ENCODE data around the gene ZSCAN22. TPM values are rescaled to one million over a fixed set of nuclear protein-coding genes. Genes with fewer than 3 reads are reported as not detected.

The ZSCAN22 gene
- total RNA-seq, 1 experiment from 2014 or later: 3.2 TPM

DNA sequence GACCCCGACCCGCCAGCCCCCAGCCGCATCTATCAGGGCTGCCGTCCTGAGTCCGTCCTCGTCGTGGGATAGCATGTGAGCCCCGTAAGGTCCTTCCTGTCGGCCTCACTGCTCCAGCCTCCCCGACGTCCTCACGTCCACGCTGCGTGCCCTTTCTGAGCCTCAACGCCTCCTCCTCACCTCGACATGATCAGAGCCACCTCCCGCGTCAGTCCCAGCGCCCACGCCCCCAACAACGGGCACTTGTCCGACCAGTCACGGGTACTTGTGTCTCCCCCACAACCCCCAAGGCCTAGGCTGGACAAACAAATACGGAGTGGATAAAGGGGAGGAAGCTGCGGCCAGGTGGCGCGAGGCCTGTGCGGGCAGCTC is 35.1 kb downstream of the ZSCAN22 start:
- H3K4me3 ChIP-seq (ENCODE audit: low read depth, low read length, poor library complexity, severe bottlenecking): peak overlapping the region; percentile 95
- H3K27me3 ChIP-seq (replicated peaks; ENCODE audit: insufficient read depth, low read depth, low read length, poor library complexity): no peaks in the 10 kb centered on the region
- TF ChIP-seq, protein P1, sequence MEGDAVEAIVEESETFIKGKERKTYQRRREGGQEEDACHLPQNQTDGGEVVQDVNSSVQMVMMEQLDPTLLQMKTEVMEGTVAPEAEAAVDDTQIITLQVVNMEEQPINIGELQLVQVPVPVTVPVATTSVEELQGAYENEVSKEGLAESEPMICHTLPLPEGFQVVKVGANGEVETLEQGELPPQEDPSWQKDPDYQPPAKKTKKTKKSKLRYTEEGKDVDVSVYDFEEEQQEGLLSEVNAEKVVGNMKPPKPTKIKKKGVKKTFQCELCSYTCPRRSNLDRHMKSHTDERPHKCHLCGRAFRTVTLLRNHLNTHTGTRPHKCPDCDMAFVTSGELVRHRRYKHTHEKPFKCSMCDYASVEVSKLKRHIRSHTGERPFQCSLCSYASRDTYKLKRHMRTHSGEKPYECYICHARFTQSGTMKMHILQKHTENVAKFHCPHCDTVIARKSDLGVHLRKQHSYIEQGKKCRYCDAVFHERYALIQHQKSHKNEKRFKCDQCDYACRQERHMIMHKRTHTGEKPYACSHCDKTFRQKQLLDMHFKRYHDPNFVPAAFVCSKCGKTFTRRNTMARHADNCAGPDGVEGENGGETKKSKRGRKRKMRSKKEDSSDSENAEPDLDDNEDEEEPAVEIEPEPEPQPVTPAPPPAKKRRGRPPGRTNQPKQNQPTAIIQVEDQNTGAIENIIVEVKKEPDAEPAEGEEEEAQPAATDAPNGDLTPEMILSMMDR (conservative IDR thresholded peaks at IDR 0.05; ENCODE audit: low read depth, low read length): no peak
- no peak for TF ChIP-seq EZH2 (IDR thresholded peaks at IDR 0.05; ENCODE audit: borderline replicate concordance, low read depth, low read length, poor library complexity, severe bottlenecking)
- ChIA-PET POLR2A (ENCODE audit: low non-redundant PET) (interaction anchor here (0.5 kb wide), 1 partner anchor 65 kb away, joined by 4 read pairs; no protein-coding TSS in a partner anchor), CTCF (interaction anchor here (1.0 kb wide), 1 partner anchor 14 kb away, joined by 3 read pairs; no protein-coding TSS in a partner anchor)
- peaks cover 6% of the 10 kb centered on the region for H3K4me1 ChIP-seq (ENCODE audit: insufficient read depth, low read length, poor library complexity, severe bottlenecking)
- intact Hi-C loops (cut with micrococcal nuclease; ENCODE audit: unreplicated experiment): no loop called here
- DNase-seq (ENCODE audit: low spot score): peak; percentile 58
- H3K36me3 ChIP-seq (ENCODE audit: insufficient read depth, low read length, poor library complexity, severe bottlenecking): no peaks in the 10 kb centered on the region
- BruUV-seq (replicated peaks): TSS peak; percentile 71
- H3K9me3 ChIP-seq (ENCODE audit: low read depth, low read length, poor library complexity, severe bottlenecking): no peaks in the 10 kb centered on the region
- H3K27ac ChIP-seq (ENCODE audit: low read depth, low read length, poor library complexity, severe bottlenecking): peak overlapping the region; percentile 96

DNA sequence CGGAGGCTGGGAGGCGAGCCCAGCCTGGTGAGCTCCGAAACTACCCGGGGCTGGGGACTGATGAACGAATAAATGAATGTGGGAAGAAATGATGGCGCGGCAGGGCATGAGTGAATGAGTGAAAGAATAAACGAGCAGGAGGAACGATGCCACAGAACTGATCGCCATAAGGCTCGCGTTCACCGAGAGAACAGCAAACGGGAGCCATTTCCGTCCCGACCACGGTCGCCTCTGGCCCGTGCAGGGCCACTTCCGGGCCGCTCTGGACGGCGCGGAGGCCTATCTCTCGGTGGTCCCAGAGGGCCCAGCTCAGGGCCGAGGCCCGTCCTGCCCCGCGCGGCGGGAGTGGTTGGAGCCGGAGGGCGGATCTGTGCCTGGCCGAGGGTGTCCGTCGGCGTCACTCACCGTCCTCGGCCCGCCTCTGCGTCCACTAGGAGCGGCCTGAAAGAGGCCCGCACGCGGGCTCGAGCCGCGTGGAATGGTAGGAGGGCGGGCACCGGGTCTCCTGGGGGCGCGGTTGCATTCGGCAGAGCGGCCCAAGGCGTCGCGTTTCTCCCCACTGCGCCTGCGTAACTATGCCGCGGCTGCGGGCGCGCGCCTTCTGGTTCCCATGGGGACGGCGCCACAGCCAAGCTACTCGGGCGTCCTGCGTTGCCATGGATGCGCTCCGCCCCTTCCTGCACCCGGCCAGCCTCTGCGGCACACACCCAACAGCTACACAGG is 35.6 kb downstream of the ZSCAN22 start, which contains the start of gene ZNF497:
Gene ZNF497 (minus strand): TSS at position 480 of the 723 bp plus-strand sequence. CDS start 5,116 bp downstream, outside the sequence.
- intact Hi-C loops (cut with micrococcal nuclease; ENCODE audit: unreplicated experiment): no loop called here
- Histone ChIP-seq H3K27me3 (replicated peaks; ENCODE audit: insufficient read depth, low read depth, low read length, poor library complexity) (no peaks in the 10 kb centered on the region), H3K4me1 (ENCODE audit: insufficient read depth, low read length, poor library complexity, severe bottlenecking) (peaks cover 6% of the 10 kb centered on the region), H3K9me3 (ENCODE audit: low read depth, low read length, poor library complexity, severe bottlenecking) (no peaks in the 10 kb centered on the region), H3K27ac (ENCODE audit: low read depth, low read length, poor library complexity, severe bottlenecking) (peak within 1 kb of the TSS; percentile 96), H3K36me3 (ENCODE audit: insufficient read depth, low read length, poor library complexity, severe bottlenecking) (no peaks in the 10 kb centered on the region), H3K4me3 (ENCODE audit: low read depth, low read length, poor library complexity, severe bottlenecking) (peak within 1 kb of the TSS; percentile 95)
- CTCF ChIA-PET: interaction anchor here (0.6 to 1.0 kb wide), 2 partner anchors 14 to 15 kb away, joined by 3 read pairs; no protein-coding TSS in a partner anchor
- BruUV-seq (replicated peaks): no TSS peak
- DNase-seq (ENCODE audit: low spot score): peak; percentile 98
- TF ChIP-seq, protein P1 (conservative IDR thresholded peaks at IDR 0.05; ENCODE audit: low read depth, low read length): no peak
- no peak for TF ChIP-seq EZH2 (IDR thresholded peaks at IDR 0.05; ENCODE audit: borderline replicate concordance, low read depth, low read length, poor library complexity, severe bottlenecking)
- POLR2A ChIA-PET (ENCODE audit: low non-redundant PET): interaction anchor here (0.5 to 0.8 kb wide), 4 partner anchors 11 to 65 kb away, joined by 4 to 15 read pairs (median 7); no protein-coding TSS in a partner anchor

DNA sequence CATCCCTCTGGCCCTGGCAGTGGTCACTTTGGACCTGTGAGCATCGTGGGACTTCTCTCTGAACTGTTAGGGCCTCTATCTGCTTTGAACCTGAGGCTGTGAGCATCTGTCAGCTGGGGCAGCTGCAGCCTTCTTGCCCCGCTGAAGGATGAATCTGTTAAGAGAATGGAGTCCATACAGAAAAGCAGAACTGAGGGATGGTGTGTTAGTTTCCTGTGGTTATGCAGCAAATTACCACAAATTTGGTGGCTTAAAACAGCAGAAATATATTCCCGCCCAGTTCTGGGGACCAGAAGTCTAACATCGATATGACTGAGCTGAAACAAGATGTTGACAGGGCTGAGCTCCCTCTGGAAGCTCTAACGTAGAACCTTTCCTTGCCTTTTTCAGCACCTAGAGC is 37.4 kb downstream of the ZSCAN22 start:
- ChIA-PET POLR2A (ENCODE audit: low non-redundant PET) (no interaction called here), CTCF (no interaction called here)
- Histone ChIP-seq H3K27ac (ENCODE audit: low read depth, low read length, poor library complexity, severe bottlenecking) (no peak overlapping the region), H3K4me3 (ENCODE audit: low read depth, low read length, poor library complexity, severe bottlenecking) (no peak overlapping the region), H3K9me3 (ENCODE audit: low read depth, low read length, poor library complexity, severe bottlenecking) (no peaks in the 10 kb centered on the region), H3K27me3 (replicated peaks; ENCODE audit: insufficient read depth, low read depth, low read length, poor library complexity) (no peaks in the 10 kb centered on the region), H3K4me1 (ENCODE audit: insufficient read depth, low read length, poor library complexity, severe bottlenecking) (peaks cover 6% of the 10 kb centered on the region), H3K36me3 (ENCODE audit: insufficient read depth, low read length, poor library complexity, severe bottlenecking) (no peaks in the 10 kb centered on the region)
- DNase-seq (ENCODE audit: low spot score): no peak
- TF ChIP-seq, protein P1 (conservative IDR thresholded peaks at IDR 0.05; ENCODE audit: low read depth, low read length): no peak
- TF ChIP-seq EZH2 (IDR thresholded peaks at IDR 0.05; ENCODE audit: borderline replicate concordance, low read depth, low read length, poor library complexity, severe bottlenecking): no peak
- intact Hi-C loops (cut with micrococcal nuclease; ENCODE audit: unreplicated experiment): no loop called here
- BruUV-seq (replicated peaks): no TSS peak

Measured in A673 (cell line).